IPS-11a (cell line): ENCODE data around the gene HSPA12B.

ENCODE experiments used
- H3K4me3 ChIP-seq: one replicate; pipeline ENCODE4 v1.5.1; 2013; ENCODE audit warnings: low read depth, low read length, control low read depth

The HSPA12B gene, protein sequence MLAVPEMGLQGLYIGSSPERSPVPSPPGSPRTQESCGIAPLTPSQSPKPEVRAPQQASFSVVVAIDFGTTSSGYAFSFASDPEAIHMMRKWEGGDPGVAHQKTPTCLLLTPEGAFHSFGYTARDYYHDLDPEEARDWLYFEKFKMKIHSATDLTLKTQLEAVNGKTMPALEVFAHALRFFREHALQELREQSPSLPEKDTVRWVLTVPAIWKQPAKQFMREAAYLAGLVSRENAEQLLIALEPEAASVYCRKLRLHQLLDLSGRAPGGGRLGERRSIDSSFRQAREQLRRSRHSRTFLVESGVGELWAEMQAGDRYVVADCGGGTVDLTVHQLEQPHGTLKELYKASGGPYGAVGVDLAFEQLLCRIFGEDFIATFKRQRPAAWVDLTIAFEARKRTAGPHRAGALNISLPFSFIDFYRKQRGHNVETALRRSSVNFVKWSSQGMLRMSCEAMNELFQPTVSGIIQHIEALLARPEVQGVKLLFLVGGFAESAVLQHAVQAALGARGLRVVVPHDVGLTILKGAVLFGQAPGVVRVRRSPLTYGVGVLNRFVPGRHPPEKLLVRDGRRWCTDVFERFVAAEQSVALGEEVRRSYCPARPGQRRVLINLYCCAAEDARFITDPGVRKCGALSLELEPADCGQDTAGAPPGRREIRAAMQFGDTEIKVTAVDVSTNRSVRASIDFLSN

DNA sequence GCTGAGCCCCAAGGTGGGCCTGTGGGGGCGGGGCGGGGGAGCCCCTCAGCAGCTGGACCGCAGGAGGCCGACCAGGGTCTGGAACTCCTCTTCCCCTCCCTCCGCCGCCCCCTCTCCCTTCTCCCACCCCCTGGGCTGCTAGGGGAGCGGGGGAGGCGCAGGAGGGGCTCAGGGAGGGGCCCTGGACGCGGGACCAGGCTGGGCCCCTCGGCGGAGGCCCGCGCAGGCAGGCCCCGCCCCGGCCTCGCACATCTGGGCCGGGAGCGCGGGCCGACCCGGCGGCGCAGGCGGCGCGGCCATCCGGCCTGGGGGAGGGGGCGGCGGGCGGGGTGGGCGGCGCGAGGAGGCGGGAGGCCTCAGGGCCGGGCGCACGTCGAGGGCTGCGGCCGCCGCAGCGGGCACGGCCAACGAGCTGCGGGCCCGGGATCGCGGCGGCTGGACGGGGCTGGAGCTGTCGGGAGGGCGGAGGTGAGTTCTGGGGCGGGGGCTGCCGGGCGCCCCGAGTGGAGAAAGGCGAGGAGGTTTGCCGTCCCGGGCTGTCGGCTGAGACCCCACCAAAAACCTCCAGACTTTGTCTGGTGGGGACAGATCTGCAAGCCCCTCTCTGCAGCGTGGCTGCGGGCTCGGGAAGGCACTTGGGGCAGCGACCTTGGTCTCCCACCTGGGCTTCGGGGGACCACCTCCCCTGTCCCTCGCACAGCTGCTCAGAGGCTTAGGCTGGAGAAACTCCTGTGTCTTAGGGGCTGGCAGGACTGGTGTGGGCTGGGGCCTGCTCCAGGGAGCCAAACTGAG lies at the start of gene HSPA12B:
Gene HSPA12B (plus strand): TSS at position 359 of the 792 bp plus-strand sequence. CDS start 5,990 bp downstream, outside the sequence.
- peak within 1 kb of the TSS; percentile 35 for H3K4me3 ChIP-seq

- H3K4me3 ChIP-seq: no peak overlapping the region
These were observed 47.1 kb upstream of the HSPA12B start for GRCh38 chr20:3685341-3685740.

GRCh38 chr20:3686421-3686820 lies 46.1 kb upstream of the HSPA12B start:
- no peak overlapping the region for H3K4me3 ChIP-seq

GRCh38 chr20:3686867-3687321 lies 45.6 kb upstream of the HSPA12B start:
- no peak overlapping the region for H3K4me3 ChIP-seq

GRCh38 chr20:3687655-3688054 lies 44.8 kb upstream of the HSPA12B start:
- no peak overlapping the region for H3K4me3 ChIP-seq

DNA sequence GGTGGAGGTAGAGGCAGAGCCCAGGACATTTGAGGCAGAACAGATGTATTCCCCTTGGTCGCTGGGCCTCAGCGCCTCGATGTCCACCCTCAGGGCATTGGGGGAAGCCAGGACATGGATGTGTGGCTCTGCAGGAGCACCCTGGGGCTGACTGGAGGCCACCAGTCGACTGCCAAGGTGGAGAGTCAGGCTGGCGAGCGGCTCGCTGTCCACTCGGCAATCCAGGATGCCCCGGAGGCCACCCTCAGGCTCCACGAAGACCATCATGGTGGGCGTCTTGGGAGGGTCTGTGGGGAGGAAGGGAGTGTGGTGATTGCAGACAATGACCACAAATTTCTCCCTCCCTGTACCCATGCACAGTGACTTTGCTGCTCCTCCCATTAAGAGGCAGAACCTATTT lies 42.5 kb upstream of the HSPA12B start:
- H3K4me3 ChIP-seq: no peak overlapping the region

GRCh38 chr20:3690413-3690812 lies 42.1 kb upstream of the HSPA12B start:
- no peak overlapping the region for H3K4me3 ChIP-seq

- no peak overlapping the region for H3K4me3 ChIP-seq
These were observed 41.2 kb upstream of the HSPA12B start for GRCh38 chr20:3691306-3691705.

- H3K4me3 ChIP-seq: no peak overlapping the region
These were observed 40.6 kb upstream of the HSPA12B start for GRCh38 chr20:3691897-3692296.

DNA sequence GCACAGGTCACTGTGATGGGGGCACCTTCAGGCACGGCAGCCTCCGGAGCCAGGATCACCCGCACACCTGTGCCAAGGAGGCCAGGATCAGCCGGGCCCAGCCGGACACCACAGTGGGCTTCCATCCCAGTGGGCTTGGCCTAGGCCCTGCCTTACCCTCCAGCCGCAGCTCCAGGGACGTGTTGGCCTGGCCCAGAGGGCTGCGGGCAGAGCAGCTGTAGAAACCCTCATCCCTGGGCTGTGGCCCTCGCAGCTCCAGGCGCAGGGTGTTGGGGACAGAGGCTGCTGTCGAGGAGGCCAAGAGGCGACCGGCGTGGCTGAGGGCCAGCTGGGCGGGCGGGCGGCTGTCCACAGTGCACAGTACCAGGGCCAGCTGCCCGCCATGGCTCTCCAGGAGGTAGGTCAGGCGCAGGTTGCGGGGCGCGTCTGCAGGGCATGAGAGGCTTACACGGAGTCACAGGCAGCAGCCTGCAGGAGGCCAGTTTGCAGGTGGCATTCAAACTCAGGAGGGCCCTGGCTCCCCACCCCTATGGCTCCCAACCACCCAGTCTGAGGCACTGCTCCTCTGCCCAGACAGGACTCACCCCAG lies 39.7 kb upstream of the HSPA12B start:
- no peak overlapping the region for H3K4me3 ChIP-seq

DNA sequence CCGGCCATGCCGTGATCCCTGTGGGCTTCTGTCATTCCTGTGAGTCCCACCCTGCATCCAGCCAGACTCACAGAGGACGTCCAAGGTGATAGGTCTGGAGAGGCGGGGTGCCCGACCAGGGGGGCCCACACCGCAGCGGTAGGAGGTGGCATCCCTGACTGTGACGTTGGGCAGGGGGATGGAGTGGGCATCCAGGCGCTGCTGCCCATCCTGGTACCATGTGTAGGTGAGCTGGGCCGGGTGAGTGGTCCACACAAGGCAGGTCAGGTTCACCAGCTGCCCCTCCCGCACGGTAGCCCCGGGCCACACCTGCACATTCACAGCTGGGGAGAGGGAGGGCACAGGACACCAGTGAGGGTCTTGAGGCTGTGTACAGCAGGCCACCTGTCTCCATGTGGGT lies 39.1 kb upstream of the HSPA12B start:
- no peak overlapping the region for H3K4me3 ChIP-seq

DNA sequence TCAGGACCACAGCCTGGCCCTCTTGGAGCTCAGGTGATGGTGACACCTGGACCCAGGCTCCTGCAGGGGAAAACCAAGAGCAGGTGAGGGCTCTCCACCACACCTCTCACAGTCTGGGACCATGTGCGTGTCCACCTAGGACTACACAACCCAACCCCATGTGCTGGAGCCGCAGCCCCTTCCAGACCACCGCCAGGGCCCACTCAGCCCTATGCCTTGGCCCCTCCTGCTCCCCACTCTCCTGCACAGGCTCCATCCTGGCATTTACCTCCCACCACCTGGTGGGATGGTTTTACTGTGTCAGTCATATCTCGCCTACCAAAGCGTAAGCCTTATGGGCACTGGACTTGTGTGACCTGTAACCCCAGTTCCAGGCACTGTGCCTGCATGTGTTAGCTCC lies 37.6 kb upstream of the HSPA12B start:
- H3K4me3 ChIP-seq: no peak overlapping the region

DNA sequence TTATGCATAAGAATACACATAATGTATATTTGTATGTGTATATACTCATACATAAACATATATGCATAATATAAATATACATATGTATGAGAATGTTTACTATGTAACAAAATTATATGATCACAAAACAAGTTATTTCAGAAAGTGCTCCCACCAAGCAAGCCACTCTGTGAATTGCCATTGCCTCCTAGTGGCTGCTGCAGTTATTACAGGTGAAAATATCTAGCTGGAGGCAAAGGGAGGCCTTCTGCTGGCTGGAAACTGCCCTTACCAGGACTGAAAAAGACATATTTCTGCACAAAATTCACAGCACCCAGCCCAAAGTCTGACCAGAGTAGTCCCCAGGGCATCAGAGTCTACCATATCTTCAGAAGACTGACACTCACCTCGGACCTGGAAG lies 36.3 kb upstream of the HSPA12B start:
- H3K4me3 ChIP-seq: no peak overlapping the region

DNA sequence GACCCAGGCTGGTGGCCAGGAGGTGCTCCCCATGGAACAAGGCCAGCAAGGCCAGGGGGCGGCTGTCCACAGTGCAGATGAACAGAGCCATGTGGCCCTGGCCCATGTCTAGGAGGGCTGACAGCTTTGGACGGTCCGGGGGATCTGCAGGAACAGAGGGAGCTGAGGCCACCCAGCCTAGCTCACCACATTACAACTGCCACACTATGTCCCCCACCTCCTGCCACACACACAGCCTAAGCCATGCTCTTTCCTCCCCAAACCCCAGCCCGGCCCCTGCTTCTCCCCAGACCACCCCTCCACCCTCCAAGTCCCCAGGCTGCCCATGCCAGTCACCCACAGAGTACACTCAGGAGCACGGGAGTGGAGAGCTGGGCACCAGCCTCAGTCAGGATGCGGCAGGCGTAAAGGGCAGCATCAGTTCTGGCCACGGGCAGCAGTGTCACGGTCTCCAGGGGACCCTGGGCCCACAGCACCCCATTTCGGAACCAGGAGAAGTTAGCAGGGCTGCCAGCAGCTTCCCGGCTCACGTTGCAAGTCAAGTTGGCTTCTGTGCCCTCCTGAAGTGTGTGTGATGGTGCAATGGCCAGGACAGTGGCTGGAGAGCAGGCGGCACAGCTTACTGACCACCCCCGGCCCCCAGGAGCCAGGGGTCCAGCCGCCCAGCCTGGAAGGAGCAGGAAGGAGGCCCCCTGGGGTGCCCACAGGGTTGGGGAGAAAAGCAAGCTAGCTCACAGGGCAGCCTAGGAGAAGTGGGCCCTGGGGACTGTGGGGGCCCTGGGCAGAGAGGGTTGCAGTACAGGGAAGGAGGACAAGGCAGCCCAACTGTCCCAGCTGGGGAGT lies 35.5 kb upstream of the HSPA12B start:
- H3K4me3 ChIP-seq: no peak overlapping the region

- no peak overlapping the region for H3K4me3 ChIP-seq
These were observed 34.7 kb upstream of the HSPA12B start for GRCh38 chr20:3697588-3698305.

DNA sequence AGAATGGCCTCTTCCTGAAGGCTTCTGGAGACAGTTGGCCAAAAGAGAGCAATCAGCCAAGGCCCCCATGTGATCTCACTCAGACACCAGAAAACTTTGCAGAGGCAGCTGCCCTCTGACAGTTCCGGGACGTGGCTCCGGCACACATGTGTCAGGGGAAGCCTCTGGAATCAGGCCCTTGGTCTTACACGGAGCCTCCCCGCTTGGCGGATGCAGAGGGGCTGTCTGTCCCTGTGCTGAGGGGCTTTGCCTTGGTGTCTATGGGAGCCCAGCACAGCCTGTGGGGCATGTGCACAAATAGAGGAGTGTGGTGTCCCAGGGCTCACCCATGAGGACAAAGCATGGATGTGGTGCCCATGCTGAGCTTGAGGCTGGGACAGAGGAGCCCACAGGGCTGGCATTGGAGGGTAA lies 33.9 kb upstream of the HSPA12B start:
- H3K4me3 ChIP-seq: no peak overlapping the region

DNA sequence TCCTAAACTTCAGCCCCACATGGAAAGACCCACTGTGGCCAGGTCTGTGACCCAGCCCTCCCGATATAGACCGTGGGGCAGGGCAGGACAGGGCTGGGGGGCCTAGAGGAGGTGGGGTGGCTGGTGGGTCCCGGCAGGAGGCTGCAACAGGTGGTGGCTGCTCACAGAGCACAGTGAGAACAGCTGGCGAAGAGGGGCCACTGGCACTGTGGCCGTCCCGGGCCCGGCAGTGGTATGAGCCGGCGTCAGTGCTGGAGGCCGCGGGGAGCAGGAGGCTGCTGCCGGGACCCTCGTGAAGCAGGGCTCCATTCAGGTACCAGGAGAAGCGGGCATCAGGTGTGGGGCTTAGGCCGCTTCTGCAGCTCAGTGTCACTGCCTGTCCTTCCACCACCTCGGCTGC lies 33.4 kb upstream of the HSPA12B start:
- no peak overlapping the region for H3K4me3 ChIP-seq

DNA sequence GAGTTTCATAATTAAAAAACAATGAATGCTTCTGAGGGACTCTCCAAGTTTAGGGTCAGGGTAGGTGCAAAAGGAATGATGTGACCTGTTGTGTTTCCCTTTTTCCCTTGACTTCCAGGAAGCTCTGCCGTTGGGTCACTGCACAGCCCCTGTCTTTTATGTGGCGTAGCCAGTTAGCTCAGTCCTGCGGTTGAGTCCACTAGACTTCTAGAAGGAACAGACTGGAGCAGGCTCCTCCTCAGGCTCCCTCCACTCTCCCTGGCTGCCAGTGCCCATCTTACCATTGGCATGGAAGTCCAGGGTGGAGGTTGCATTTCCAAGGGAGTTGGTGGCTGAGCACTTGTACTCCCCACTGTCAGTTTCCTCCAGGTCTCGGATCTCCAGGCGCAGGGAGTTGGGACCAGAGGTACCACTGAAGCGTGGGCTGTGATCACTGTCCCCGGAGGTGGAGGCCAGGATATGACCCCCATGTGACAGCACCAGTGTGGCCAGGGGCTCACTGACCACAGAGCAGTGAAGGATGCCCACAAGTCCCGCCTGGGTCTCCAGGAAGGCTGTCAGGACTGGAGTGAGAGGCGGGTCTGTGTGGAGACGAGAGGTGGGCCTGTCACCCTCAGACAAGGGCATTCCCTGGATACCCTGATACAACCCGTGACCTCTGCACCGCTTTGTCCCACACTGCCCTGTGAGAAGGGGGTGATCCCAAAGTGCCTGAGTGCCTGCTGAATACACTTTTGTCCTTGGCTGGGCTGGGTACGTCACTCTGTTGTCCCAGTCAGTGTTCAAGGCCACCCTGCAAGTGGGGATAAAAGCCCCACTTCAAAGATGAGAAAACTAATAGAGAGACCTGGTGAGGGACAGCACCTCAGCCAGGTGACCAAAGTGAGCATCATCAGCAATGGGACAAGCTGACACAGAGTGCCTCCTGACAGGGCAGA lies 31.2 kb upstream of the HSPA12B start:
- H3K4me3 ChIP-seq: no peak overlapping the region
